Calu3 (cell line): ENCODE measurements around the gene TRAPPC4. TPM values are rescaled to one million over a fixed set of nuclear protein-coding genes. Genes with fewer than 3 reads are reported as not detected.

Experiments
- BruUV-seq: library from RNA; stranded (reverse); fragments of 400-500 nt; replicated peaks from 2 replicates; lab custom pipeline; 2021; lab: Mats Ljungman, UMichigan
- CTCF ChIA-PET: fragments of 300-600 bp; sonication (Branson Sonifier 250); formaldehyde crosslinking; loops from one replicate; lab custom pipeline; 2022; ENCODE audit warnings: antibody characterized with exemption; lab: Charles Lee
- DNase-seq: peaks from one replicate; pipeline ENCODE4 v3.0.0; 2022
- H3K27ac Mint-ChIP-seq: one replicate; pipeline ENCODE4 v1.8.0; 2022; ENCODE audit warnings: mixed read lengths; ENCODE audit not compliant: unreplicated experiment
- H3K27me3 Mint-ChIP-seq: one replicate; pipeline ENCODE4 v1.8.0; 2022; ENCODE audit warnings: mixed read lengths; ENCODE audit not compliant: unreplicated experiment
- H3K36me3 Mint-ChIP-seq: one replicate; pipeline ENCODE4 v1.8.0; 2022; ENCODE audit warnings: mild to moderate bottlenecking, moderate library complexity, mixed read lengths; ENCODE audit not compliant: insufficient read depth, unreplicated experiment
- H3K4me1 Mint-ChIP-seq: one replicate; pipeline ENCODE4 v1.8.0; 2022; ENCODE audit warnings: mild to moderate bottlenecking, low read depth, mixed read lengths; ENCODE audit not compliant: unreplicated experiment
- H3K4me3 Mint-ChIP-seq: one replicate; pipeline ENCODE4 v1.8.0; 2022; ENCODE audit warnings: mild to moderate bottlenecking, low read depth, moderate library complexity, mixed read lengths; ENCODE audit not compliant: unreplicated experiment
- H3K9me3 Mint-ChIP-seq: one replicate; pipeline ENCODE4 v1.8.0; 2022; ENCODE audit warnings: low read depth, mixed read lengths; ENCODE audit not compliant: unreplicated experiment
- intact Hi-C: fragments of 100-400 bp; cut with micrococcal nuclease; formaldehyde crosslinking; loops from one replicate; pipeline ENCODE4 v1.10.0; 2022; ENCODE audit not compliant: unreplicated experiment
- total RNA-seq: library from RNA; stranded (reverse); gene quantifications from 2 replicates; pipeline ENCODE4 v1.2.3, GENCODE V29; 2022
- TF ChIP-seq, protein P1 (sequence below): fragments of 200-600 bp; IDR thresholded peaks from one replicate; pipeline ENCODE4 v1.8.0; 2022; ENCODE audit warnings: antibody characterized with exemption; ENCODE audit not compliant: unreplicated experiment

TRAPPC4 gene
- total RNA-seq, 1 experiment from 2014 or later, result 42.0 TPM

DNA sequence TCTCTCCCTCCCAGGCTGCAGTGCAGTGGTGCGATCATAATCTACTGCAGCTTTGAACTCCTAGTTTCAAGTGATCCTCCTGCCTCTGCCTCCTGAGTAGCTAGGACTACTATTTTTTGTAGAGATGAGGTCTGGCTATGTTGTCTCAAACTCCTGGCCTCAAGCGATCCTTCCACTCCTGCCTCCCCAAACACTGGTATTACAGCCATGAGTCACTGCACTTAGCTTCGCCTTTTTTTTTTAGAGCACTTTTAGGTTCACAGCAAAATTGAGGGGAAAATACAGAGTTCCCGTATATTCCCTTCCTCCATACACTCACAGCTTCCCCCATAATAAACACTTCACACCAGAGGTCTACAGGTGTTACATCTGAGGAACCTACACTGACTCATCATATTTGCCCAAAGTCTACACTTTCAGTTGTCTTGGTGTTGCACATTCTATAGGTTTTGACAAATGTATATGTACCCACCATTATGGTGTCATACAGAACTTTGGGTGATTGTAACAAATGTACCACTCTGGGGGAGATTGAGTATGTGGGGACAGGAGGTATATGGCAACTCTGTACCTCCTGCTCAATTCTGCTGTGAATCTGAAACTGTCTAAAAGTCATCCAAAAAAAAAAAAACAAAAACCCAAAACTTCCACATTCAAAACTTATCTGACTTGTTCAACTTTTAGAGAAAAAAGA is 23.4 kb downstream of the TRAPPC4 start:
- TF ChIP-seq, protein P1, sequence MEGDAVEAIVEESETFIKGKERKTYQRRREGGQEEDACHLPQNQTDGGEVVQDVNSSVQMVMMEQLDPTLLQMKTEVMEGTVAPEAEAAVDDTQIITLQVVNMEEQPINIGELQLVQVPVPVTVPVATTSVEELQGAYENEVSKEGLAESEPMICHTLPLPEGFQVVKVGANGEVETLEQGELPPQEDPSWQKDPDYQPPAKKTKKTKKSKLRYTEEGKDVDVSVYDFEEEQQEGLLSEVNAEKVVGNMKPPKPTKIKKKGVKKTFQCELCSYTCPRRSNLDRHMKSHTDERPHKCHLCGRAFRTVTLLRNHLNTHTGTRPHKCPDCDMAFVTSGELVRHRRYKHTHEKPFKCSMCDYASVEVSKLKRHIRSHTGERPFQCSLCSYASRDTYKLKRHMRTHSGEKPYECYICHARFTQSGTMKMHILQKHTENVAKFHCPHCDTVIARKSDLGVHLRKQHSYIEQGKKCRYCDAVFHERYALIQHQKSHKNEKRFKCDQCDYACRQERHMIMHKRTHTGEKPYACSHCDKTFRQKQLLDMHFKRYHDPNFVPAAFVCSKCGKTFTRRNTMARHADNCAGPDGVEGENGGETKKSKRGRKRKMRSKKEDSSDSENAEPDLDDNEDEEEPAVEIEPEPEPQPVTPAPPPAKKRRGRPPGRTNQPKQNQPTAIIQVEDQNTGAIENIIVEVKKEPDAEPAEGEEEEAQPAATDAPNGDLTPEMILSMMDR, result no peak
- no peak for DNase-seq
- Mint-ChIP-seq H3K36me3 (peaks cover 25% of the 10 kb centered on the region), H3K4me3 (no peak overlapping the region), H3K9me3 (no peaks in the 10 kb centered on the region), H3K27ac (no peak overlapping the region), H3K4me1 (no peaks in the 10 kb centered on the region), H3K27me3 (no peaks in the 10 kb centered on the region)
- CTCF ChIA-PET, result interaction anchor here (0.7 to 1.2 kb wide), 3 partner anchors 9 to 924 kb away, joined by 4 to 5 read pairs (median 4); partner anchors contain the start of gene SLC37A4
- intact Hi-C loops, result no loop called here
- BruUV-seq, result no TSS peak

DNA sequence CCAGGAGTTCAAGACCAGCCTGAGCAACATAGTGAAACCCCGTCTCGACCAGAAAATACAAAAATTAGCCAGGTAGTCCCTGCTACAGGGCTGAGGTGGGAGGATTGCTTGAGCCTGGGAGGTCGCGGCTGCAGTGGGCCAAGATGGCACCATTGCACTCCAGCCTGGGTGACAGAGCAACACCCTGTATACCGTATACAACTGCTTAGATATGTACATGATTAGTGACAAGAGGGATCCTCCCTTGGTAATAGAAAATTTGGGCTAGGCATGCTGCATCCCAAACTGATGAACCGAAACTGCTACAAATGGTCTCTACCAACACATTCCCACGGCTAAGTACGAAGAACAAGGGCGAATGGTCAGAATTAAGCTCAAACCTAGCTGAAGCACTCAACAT is 24.4 kb downstream of the TRAPPC4 start:
- DNase-seq, result no peak
- intact Hi-C loops, result no loop called here
- Mint-ChIP-seq H3K9me3 (no peaks in the 10 kb centered on the region), H3K27me3 (no peaks in the 10 kb centered on the region), H3K36me3 (peaks cover 32% of the 10 kb centered on the region), H3K4me3 (no peak overlapping the region), H3K27ac (no peak overlapping the region), H3K4me1 (no peaks in the 10 kb centered on the region)
- no TSS peak for BruUV-seq
- TF ChIP-seq, protein P1, result no peak
- CTCF ChIA-PET, result no interaction called here

DNA sequence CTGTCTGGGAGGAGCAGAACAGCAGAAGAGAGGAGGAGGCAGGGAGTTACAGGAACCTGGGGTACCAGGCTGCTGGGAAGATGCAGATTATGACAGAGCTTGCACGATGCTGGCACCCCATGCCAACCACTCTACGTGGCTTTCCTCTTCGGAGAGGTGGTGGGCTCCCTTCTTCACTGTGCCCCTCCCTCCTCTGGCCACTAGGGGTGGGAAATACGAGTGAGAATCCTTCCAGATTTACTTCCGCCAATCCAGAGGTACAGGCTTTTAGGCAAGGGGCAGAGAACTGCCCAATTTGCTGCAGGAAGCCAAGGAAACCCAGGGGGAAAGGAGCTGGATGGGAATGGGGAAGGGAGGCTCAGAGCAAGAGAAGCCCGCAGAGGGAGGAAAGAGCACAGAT is 26.1 kb downstream of the TRAPPC4 start:
- Mint-ChIP-seq H3K9me3 (no peaks in the 10 kb centered on the region), H3K27ac (peak overlapping the region; percentile 50), H3K4me3 (no peak overlapping the region), H3K27me3 (no peaks in the 10 kb centered on the region), H3K4me1 (no peaks in the 10 kb centered on the region), H3K36me3 (peaks cover 44% of the 10 kb centered on the region)
- CTCF ChIA-PET, result no interaction called here
- BruUV-seq, result no TSS peak
- intact Hi-C loops, result no loop called here
- TF ChIP-seq, protein P1, result no peak
- no peak for DNase-seq

DNA sequence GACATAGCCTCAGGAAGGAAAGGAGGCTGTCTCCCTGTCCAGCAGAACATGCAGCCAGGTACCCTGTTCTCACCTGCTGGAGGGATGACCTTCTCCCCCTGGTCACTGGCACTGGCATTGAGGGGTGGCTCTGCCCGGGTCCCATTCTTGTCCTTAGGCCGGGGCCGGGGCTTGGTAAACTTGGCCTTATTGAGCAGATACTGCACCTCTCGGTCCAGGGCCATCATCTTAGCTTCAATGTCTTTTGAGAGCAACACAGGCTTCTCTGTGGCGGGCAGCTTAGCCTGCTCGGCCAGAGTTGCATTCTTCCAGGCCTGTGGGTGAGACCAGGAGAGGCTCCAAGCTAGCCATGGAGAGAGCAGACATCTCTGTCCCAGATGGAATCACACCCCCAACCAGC is 27.9 kb downstream of the TRAPPC4 start:
- TF ChIP-seq, protein P1, result no peak
- no peaks in the 10 kb centered on the region for H3K27me3 Mint-ChIP-seq
- peaks cover 59% of the 10 kb centered on the region for H3K36me3 Mint-ChIP-seq
- intact Hi-C loops, result no loop called here
- H3K27ac Mint-ChIP-seq, result no peak overlapping the region
- H3K4me1 Mint-ChIP-seq, result no peaks in the 10 kb centered on the region
- H3K9me3 Mint-ChIP-seq, result no peaks in the 10 kb centered on the region
- CTCF ChIA-PET, result no interaction called here
- no peak overlapping the region for H3K4me3 Mint-ChIP-seq
- BruUV-seq, result no TSS peak
- no peak for DNase-seq
